ENCODE data around the gene CEP83.
"Not testable (repeated sequence)": the region's sequence is repeated elsewhere in the genome, so short reads cannot be mapped to it uniquely, and the experiment has no call there.

The CEP83 gene, protein sequence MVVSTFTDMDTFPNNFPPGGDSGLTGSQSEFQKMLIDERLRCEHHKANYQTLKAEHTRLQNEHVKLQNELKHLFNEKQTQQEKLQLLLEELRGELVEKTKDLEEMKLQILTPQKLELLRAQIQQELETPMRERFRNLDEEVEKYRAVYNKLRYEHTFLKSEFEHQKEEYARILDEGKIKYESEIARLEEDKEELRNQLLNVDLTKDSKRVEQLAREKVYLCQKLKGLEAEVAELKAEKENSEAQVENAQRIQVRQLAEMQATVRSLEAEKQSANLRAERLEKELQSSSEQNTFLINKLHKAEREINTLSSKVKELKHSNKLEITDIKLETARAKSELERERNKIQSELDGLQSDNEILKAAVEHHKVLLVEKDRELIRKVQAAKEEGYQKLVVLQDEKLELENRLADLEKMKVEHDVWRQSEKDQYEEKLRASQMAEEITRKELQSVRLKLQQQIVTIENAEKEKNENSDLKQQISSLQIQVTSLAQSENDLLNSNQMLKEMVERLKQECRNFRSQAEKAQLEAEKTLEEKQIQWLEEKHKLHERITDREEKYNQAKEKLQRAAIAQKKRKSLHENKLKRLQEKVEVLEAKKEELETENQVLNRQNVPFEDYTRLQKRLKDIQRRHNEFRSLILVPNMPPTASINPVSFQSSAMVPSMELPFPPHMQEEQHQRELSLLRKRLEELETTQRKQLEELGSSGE

DNA sequence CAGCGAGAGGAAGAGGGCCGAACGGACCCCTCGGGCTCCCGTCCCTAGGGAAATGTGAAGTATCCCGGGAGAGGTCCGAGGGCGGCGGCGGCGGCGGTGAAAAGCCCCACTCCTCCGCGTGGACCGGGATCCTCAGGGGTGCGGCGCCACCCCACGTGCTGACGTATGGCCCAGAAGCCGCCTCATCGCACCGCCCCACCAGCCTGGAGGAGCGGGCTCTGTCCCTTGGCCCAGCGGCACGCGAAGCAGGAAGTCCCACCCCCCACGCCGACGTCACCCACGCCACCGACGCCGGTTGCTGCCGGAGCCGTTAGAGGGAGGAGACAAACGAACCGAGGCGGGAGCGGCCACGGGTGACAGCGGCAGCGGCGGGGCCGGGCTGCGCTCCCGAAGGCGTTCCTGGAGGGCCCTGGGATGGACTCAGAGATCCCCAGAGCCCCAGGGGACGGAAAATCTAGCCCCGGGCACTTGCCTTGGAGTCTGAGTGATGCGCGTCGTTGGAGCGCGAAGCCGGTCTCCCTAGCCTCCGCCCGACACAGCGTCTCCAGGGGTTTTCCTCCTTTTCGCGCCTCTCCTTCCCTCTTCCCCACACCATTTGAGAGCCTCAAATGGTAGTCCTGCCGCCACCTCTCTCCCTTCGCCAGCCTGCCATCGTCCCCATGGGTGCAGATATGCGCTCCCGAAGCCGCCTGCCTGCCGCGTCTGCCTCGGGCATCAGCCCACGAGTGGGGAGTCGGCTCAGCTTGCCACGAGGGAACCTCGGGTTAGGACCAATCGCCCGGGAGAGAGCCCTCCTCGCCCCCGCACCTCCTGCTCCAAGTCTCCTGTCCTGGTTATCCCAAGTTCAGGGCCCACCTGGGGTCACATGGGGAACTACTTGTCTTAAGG is at the start of gene CEP83:
CEP83 (minus strand) TSS at position 140 of the 888 bp plus-strand sequence. CDS start 47,377 bp downstream, outside the sequence.
- in situ Hi-C loops (cut with MboI; ENCODE audit: low sequenced_read_pairs) = no loop called here

DNA sequence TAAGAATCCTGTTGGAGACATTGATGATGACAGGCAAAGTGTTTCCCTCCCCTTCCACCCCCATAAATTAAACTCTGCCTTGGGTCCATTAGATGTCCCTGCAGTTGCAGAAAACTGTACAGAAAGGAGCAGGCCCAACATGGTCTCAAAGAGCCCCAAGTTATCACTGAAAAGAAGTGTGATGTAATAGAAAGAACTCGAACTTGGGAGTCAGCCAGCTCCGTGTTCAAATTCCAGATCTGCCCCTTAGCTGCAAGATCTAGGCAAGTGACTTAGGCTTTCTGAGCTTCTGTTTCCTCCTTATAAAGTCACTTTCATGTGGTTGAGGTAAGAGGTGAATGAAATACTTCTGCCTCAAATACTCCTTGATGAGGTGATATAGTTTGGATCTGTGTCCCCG is 49.6 kb upstream of the CEP83 start:
- in situ Hi-C loops (cut with MboI; ENCODE audit: low sequenced_read_pairs) = no loop called here

DNA sequence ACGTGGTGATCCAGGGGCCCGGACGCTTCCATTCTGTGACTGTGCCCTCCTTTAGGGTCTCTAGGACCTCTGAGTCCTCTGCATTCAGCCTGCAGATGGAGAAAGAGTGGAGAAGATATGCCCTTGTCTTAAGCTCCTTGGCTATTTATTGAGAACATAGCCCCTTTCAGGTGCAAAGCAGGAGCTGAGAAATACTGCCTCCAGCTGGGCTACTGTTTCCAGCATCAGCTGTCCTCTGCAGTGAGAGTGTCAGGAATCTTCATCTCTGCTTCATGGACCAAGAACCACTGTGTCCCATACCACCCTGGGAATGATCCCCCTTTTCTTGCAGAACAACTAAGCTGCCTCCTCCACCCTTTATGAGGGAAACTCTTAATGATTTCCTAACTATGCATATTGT is 47.8 kb upstream of the CEP83 start:
- in situ Hi-C loops (cut with MboI; ENCODE audit: low sequenced_read_pairs) = no loop called here

DNA sequence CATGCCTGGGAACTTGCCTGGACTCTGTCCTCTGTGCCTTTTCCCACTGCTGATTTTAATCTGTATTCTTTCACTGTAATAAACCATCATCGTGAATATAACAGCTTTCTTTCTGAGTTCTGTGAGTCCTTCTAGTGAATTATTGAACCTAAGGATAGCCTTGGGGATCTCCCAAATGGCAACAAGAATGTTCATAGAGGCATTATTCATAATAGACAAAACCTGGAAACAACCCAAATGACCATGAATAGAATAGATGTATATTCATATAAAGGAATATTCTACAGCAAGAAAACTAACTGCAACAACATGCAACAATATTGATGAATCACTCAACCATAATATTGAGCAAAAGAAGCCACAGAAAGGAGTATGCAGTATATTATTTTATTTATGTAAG is 44.7 kb upstream of the CEP83 start:
- in situ Hi-C loops (cut with MboI; ENCODE audit: low sequenced_read_pairs) = no loop called here

DNA sequence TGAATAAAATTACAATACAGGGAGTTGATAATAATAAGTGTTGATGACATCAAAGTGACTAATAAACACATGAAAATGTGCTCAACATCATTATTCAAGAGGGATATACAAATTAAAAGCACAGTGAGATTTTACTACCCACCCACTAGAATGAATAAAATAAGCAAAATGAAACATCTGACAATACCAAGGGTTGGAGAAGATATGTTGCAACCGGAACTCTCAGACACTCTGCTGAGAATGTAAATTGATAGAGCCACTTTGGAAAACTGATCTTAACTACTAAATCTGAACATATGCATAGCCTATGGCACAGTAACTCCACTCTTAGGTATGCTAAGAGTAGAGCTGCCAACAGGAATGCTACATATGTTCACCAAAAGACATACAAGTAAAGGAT is 44.0 kb upstream of the CEP83 start:
- in situ Hi-C loops (cut with MboI; ENCODE audit: low sequenced_read_pairs) = no loop called here

DNA sequence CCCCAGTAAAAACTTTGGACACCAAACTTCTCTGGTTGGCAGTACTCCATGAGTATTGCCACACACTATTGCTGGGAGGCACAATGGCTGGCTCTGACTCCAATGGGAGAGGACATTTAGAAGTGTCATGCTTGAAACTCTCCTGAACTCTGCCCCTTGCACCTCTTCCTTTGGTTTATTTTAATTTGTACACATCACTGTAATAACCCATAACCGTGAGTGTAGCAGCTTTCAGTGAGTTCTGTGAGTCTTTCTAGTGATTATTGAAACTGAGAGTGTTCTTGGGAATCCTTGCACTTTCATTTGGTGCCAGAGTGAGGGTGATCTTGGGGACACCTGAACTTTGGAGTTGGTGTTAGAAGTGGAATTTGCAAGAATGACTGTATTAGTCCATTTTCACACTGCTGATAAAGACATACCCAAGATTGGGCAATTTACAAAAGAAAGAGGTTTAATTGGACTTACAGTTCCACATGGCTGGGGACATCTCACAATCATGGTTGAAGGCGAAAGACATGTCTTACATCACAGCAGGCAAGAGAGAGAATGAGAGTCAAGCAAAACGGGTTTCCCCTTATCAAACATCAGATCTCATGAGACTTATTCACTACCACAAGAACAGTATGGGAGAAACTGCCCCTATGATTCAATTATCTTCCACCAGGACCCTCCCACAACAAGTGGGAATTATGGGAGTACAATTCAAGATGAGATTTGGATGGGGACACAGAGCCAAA is 41.3 kb upstream of the CEP83 start:
- in situ Hi-C loops (cut with MboI; ENCODE audit: low sequenced_read_pairs) = no loop called here

DNA sequence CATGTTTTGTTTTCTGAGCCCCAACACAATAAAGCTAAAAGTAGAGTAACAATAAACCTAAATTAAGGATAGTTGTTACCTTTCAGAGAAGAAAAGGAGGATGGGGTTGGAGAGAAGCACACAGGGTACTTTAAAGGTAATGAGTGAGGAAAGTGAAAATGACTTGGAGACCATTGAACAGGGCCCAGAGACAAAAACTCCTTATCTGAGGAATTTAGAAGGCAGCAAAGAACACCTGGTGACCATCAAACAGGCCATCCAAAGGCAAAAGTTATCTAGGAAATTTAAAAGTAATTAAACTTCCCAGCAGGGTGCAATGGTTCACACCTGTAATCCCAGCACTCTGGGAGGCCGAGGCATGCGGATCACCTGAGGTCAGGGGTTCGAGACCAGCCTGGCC is 39.0 kb upstream of the CEP83 start:
- in situ Hi-C loops (cut with MboI; ENCODE audit: low sequenced_read_pairs) = no loop called here

DNA sequence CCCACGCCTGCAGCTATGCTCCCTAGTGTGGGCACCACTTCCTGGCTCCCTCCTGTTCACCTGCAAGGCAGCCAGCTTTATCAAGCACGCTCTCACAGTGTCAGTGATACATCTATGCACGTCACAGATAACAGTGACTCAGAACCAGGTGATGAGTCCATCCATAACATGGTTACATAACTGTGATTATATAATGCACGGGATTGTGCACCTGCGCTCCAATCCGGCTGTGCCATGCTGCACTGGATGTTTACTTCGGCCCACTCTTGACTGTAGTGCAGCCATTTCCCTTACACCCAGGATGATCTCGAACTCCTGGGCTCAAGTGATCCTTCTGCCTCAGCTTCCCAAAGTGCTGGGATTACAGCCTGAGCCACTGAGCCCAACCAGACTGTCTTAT is 38.4 kb upstream of the CEP83 start:
- in situ Hi-C loops (cut with MboI; ENCODE audit: low sequenced_read_pairs) = no loop called here

DNA sequence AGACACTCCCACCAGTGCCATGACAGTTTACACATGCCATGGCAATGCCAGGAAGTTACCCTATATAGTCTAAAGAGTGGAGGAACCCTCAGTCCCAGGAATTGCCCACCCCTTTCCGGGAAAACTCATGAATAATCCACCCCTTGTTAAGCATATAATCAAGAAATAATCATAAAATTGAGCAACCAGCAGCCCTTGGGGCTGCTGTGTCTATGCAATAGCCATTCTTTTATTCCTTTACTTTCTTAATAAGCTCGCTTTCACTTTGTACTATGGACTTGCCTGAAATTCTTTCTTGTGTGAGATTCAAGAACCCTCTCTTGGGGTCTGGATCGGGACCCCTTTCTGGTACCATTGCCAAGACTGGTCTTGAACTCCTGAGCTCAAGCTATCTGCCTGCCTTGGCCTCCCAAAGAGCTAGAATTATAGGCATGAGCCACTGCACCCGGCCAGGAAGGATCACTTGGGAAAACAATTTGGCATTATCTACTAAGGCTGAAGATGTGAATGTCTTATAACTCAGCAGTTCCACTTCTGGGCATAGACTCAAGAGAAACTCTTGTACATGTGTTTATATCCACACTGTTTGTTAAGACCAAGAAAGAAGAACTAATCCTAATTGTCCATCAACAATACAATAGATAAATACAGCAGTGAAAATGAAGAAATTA is 35.9 kb upstream of the CEP83 start:
- in situ Hi-C loops (cut with MboI; ENCODE audit: low sequenced_read_pairs) = no loop called here

DNA sequence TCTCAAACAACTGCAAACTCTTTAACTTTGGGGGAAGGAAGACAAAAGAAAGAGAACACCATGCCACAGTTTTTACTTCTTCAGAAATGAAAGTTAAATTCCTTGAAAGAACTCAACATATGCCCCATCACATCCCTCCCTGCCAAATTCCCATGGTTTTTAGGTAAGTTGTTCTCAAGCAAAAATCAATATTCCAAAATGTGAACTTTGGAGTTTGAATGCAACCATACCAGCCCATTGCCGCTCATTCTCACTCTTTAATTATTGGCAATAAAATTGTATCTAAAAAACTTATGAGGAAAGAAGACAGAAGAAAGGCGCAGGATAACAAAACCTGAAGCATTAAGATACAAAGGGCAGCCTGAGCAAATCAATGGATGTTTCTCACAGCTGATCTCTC is 31.8 kb upstream of the CEP83 start:
- in situ Hi-C loops (cut with MboI; ENCODE audit: low sequenced_read_pairs) = no loop called here

DNA sequence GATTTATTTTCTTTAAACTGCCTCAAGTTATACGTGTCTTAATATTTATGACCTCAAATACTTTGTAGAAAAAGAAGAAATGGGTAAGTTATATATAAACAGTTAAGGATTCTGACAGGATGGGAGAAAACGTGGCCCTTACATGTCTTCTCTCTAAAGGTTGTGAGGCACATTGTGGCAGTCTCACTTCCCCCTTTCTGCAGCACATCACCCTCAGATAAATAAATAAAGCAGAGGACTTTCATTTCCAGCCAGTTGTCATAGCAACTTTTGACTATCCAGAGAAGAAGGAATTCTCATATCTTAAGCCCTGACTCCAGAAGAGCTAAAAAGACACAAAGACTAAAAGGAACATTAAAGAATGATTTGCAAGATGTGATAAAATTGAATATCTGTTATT is 28.8 kb upstream of the CEP83 start:
- in situ Hi-C loops (cut with MboI; ENCODE audit: low sequenced_read_pairs) = no loop called here

DNA sequence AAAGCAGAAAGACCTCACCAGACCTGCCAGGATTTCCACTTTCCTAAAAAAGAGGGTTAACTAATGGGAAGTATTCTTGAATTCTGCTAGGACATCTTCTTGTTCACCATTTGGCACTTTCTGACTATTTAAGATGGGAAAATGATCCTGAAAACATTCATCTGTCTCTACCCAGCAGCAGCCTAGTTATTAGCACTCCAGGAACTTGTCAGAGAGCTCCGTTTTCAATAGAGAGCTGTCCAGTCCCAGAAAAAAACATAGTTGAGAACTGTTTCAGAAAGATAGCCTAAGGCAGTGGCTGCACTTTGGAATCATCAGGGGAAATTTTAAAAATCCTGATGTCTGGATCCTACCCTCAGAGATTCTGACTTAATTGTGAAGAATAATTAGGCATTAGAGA is 22.1 kb upstream of the CEP83 start:
- in situ Hi-C loops (cut with MboI; ENCODE audit: low sequenced_read_pairs) = no loop called here

DNA sequence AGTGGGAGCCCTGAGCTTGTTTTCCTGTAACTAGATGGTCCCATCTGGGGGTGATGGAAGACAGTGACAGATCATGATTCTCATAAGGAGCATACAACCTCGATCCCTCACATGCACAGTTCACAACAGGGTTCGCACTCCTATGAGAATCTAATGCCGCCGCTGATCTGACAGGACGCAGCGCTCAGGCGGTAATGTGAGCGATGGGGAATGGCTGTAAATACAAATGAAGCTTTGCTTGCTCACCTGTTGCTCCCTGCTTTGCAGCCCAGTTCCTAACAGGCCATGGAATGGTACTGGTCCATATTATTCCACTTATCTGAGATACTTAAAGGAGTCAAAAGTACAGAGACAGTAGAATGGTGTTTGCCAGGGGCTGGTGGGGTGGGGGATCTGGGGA is 9.9 kb upstream of the CEP83 start:
- in situ Hi-C loops (cut with MboI; ENCODE audit: low sequenced_read_pairs) = no loop called here

DNA sequence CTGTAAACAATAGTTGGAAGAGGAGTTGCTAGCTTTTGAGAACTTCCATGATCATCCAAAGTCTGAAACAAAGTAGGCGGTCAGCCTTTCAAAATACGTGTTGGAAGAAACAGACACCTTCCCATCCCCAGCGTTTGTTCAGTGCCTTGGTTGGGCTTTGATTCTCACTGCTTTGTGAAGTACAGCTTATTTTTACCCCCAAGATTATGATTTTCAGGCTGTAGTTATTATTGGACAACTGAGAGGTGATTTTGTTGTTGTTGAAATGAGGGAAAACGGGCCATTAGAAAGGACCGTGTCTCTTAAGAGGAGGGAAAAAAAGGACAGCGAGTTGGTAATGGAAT is 921 bp upstream of the CEP83 start:
- in situ Hi-C loops (cut with MboI; ENCODE audit: low sequenced_read_pairs) = no loop called here

DNA sequence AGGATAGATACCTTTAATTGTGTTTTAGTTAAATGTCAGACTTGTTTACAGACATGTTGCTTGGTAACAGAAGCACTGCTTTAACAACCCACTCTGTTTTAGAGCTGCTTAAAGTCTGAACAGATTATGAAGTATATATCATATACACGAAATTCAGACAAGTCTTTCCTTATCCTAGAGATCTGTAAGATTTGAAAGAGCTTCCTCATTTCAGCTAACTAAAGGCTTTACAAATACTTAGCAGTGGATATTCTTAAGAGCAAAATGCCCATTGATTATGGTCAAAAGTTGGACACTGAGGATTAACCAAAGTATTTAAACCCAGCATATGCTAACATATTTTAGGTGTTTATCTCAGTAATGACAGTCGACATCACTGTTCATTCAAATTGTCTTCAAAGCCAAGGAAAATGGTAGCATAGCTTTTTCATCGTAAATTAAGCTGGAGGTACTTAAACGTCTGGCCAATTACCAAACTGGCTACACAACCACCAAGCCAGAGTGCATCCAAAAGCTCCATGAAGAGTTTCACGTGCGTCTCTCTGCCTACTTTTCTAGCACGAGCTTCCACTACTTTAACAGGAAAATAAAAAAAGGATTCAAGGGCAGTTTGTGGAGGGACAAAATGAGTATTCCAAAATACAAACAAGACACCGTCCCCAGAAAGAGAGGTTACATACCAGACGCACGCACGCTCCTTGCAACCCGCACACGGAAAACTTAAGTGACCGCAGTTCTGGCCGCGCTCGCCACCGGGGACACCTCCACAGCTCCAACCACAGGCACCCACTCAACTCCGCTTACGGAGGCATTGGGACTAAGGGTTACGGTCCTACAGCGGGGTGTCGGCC is 565 bp downstream of the CEP83 start:
- in situ Hi-C loops (cut with MboI; ENCODE audit: low sequenced_read_pairs) = no loop called here

DNA sequence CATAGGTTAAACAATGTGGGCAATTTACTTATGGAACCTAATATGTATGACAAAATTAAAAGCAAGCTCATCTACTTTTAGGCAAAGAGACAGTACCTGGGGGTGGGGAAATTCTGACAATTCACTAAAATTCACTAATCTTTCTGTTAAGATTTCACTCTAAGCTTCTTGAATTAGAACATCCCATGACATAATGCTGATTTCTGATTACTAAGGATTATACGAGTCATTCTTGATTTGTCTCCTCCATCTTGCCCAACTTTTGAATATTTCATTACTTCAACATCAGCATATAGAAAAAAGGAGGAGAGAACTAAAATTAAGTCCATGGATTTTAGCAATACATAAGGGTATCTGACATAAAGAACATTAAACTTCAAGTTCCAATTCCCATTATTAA is 2.4 kb downstream of the CEP83 start:
- in situ Hi-C loops (cut with MboI; ENCODE audit: low sequenced_read_pairs) = no loop called here

DNA sequence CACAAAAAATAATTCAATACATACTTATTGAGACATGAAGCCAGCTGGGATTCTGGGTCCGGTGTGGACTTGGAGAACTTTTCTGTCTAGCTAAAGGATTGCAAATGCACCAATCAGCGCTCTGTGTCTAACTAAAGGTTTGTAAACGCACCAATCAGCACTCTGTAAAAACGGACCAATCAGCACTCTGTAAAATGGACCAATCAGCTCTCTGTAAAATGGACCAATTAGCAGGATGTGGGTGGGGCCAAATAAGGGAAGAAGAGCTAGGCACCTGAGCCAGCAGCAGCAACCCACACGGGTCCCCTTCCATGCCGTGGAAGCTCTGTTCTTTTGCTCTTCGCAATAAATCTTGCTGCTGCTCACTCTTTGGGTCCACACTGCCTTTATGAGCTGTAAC is 5.3 kb downstream of the CEP83 start:
- in situ Hi-C loops (cut with MboI; ENCODE audit: low sequenced_read_pairs) = not testable (repeated sequence)

DNA sequence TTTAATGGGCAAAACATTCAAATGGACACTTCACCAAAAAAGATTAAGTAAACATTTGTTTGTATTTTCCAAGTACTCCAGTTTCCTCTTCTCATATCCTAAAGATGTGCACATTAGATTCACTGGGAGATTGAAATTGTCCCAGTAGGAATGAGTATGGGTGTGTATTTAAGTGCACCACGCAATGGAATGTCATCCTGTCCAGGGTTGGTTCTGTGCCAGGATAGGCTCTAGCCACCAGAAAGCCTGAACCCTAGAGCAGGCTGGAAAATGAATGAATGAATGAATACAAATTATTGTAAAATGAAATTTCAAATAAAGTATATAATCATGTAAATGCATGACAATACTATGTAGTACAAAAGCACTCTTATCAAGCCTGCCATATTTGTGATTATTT is 14.0 kb downstream of the CEP83 start:
- in situ Hi-C loops (cut with MboI; ENCODE audit: low sequenced_read_pairs) = no loop called here

DNA sequence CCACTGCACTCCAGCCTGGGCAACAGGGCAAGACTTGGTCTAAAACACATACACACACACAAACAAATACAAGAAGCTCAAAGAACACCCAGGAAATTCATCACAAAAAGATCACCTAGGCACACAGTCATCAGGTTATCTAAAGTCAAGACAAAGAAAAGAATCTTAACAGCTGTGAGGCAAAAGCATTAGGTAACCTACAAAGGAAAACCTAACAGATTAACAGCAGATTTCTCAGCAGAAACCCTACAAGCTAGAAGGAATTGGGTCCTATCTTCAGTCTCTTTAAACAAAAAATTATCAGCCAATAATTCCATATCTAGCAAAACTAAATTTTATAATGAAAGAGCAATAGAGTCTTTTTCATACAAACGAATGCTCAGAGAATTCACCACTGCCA is 22.4 kb downstream of the CEP83 start:
- in situ Hi-C loops (cut with MboI; ENCODE audit: low sequenced_read_pairs) = no loop called here
